Stimulated activated CD4-positive, alpha-beta T cell treated with anti-CD3 and anti-CD28 coated beads, Interleukin-2, amount 100 ng/mL, for 48 hours (primary cell): ENCODE data around the gene SETD5.

ENCODE experiments used
- DNase-seq, 2 donors: peaks; one replicate each; pipeline ENCODE4 v3.0.0-alpha.2; 2020

Gene SETD5, protein sequence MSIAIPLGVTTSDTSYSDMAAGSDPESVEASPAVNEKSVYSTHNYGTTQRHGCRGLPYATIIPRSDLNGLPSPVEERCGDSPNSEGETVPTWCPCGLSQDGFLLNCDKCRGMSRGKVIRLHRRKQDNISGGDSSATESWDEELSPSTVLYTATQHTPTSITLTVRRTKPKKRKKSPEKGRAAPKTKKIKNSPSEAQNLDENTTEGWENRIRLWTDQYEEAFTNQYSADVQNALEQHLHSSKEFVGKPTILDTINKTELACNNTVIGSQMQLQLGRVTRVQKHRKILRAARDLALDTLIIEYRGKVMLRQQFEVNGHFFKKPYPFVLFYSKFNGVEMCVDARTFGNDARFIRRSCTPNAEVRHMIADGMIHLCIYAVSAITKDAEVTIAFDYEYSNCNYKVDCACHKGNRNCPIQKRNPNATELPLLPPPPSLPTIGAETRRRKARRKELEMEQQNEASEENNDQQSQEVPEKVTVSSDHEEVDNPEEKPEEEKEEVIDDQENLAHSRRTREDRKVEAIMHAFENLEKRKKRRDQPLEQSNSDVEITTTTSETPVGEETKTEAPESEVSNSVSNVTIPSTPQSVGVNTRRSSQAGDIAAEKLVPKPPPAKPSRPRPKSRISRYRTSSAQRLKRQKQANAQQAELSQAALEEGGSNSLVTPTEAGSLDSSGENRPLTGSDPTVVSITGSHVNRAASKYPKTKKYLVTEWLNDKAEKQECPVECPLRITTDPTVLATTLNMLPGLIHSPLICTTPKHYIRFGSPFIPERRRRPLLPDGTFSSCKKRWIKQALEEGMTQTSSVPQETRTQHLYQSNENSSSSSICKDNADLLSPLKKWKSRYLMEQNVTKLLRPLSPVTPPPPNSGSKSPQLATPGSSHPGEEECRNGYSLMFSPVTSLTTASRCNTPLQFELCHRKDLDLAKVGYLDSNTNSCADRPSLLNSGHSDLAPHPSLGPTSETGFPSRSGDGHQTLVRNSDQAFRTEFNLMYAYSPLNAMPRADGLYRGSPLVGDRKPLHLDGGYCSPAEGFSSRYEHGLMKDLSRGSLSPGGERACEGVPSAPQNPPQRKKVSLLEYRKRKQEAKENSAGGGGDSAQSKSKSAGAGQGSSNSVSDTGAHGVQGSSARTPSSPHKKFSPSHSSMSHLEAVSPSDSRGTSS (N-terminal part only)

DNA sequence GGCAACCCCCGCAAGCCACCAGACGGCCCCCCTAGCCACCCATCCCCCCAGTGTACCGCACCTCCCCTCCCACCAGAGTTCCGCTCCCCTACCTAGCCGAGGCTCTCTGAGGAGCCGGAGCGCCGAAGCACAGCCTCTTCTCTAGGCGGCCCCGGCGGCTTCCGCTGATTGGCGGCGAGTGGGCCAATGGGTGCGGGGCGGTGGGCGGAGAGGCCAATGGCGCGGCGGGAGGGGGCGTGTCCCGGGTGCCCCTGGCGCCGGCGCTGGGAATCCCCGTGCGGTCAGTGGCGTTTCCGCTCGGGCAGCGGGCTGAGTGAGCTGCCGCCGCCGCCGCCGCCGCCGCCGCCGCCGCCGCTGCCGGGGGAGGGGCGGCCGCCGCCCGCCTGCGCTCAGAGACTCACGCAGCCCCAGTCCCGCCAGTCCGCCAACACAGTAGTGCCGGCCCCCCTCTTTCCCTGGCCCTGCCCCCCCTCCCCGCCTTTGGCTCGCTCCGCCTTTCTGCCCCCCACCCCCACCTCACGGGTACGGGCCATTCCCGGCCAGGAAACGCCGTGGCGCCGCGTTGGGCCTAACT, at the start of gene SETD5:
SETD5 (plus strand) TSS at position 284 of the 574 bp plus-strand sequence. CDS start 31,324 bp downstream, outside the sequence.
- peak; percentile 99 to 100 for DNase-seq

DNA sequence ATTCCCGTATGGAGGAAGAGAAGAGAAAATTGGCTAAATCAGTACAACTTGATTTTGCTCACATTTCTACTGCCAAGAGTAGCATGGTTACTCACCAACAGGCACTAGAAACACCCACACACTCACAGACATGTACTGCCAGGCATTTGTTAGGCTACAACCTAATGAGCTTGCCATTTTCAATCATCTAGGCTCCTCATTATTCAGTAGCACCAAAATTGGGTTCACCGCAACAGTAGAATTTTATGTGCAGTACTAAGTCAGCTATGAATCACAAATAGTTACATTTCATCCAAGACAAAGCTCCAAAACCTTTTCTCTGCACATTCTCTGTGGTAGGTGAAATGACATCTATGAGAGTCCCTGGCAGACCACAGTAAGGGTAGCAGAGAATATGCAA, 49.5 kb upstream of the SETD5 start:
- no peak for DNase-seq

DNA sequence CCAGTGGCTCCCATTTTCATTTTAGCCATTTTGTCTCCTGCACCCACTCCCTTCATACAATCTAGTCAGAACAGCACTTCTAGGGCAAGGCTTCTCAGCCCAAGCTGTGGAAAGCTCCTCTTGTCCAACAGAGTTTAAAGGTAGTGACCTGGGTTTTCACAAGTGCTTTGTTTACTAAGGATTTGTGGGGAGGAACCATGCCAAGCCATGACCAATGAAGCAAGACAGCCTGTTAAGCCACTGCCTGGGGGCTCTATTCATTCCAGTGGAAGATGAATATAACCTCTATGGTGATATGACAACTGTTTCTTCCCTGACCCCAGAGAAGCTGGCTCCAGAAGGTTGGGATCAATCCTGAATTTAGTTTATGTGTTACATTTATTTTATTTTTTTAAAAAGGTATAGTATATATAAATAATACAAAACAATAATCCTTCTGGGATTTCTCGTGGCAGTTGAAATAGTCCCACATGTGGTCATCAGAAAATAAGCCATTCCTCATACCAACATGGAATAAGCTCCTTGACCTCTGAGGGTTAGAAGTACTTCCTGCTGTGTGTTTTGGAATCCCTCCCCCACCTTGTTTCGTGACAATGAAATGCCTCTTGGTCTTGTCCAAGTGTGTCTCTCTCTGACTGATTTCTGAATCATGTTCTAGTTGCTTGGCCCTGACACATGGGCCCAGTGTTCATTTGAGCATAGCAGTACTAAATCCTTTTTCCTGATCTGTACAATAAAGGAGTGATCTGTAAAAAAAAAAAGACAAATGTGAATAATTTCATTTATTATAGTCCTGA, 47.9 kb upstream of the SETD5 start:
- DNase-seq, result no peak

DNA sequence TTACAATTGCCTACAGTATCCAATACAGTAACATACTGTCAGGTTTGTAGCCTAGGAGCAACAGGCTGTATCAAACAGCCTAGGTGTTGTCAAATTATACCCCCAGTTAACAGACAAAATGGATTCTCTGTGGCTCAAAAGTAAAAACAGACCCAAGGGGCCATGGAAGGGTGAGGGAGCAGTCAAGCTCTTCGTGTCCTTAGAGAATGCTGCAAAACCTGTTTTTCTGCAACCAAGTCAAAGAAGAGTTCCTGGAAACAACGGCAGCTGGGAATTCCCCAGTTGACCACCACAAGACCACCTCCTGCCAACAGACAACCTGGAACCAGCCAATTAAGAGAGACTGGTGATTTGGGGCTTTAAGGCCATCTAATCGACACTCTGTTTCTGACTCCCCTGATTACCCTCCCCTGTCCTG, 45.7 kb upstream of the SETD5 start:
- DNase-seq, result no peak

DNA sequence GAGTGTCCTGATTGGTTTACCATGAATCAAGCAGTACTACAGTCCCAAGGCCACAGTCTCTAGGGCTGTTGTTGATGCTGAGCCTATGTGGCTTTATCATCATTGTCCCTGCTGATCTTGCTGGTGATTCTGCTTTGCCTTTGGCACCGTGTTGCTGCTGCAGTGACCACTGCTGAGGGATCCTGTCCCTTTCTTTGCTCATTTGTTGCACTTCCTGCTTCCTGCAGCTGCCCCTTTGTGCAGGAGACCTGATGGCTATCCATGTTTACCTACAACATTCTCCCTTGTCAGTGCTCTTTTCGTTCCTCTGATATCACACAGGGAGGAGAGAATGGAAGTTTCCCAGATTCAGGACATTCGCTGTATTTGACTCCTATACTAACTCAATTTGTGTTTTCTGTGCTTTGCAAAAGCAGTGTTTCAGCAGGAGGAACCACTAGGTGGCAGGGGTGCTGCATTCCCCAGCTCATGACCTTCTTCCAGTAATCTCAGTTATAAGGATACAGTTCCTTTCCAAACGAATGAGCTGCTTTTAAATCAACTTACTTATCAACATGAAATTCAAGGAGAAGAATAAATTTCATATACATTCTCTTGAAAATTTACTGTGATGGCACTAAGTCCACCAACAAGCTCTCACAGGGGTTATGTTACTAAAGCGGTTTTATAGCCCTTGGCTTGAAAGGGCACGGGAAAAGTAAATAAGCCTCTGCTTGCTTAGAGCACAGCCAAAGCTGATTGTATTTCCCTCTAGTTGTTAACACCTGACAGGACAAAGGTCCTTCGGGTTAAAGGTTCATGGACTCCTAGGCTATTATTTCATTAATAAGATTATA, 44.3 kb upstream of the SETD5 start:
- peak; percentile 32 to 41 for DNase-seq

DNA sequence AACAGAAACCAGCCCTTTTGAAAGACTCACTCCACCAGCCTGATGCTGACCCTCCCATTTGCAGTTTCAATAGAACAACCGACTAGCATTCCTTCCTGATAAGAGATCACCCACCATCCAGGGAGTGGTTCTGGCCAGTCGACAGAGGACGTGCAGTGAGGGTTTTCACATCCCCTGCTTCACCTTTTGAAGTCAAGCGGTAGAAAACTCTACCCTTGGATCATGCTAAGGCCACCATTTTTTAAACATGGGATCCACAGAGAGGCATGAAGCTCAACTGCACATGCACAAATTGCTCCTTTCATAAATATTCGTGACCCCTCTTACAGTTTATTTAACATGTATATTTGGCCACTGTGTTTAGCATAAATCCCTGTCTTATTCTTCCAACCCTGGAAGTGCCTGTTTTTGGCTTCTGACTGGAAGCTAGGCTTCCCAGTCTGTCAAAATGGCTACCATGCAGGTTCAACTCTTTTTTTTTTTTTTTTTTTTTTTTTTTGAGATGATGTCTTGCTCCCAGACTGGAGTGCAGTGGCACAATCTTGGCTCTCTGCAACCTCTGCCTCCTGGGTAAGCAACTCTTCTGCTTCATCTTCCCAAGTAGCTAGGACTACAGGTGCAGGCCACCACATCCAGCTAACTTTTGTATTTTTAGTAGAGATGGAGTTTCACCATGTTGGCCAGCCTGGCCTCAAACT, 35.6 kb upstream of the SETD5 start:
- no peak for DNase-seq

DNA sequence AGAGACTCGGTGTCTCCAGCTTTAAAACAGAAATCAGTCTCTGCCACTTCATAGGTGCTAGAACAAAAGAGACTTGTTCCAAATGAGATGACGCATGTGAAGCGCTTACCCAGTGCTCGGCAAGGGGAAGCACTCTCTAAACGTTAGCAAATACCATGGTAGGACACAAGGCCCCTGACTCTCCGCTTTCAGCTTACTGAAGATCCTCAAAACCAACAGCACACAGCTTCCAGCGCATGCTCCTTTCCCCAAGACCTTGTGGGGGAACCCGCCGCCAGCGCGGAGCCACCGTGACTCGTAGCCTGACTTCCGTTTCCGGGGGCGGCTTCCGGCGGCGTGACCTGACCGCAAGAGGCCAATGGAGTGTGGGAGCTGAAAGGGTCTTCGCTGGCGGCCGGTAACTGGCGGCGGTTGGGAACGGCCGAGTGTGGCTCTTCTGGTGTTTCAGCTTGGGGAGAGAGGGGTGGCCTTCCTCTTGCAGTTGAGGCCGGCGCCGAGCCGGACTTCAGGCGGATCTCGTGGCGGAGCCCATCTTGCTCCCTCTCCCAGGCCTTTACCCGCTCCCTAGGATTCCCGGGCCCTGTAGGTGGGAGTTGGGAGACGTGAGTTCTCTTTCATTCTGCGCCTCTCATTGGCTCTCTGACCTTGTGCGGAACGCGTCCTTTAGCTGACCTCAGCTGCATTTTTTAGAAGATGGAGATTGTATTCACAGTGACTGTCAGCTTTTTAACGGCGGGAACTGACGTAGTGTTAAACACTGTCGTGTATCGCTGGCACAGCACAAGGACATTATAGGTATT, 34.5 kb upstream of the SETD5 start, which contains the start of gene THUMPD3:
THUMPD3 (plus strand) TSS at position 324 of the 800 bp plus-strand sequence. CDS start 2,015 bp downstream, outside the sequence.
- DNase-seq, result peak; percentile 90 to 91

DNA sequence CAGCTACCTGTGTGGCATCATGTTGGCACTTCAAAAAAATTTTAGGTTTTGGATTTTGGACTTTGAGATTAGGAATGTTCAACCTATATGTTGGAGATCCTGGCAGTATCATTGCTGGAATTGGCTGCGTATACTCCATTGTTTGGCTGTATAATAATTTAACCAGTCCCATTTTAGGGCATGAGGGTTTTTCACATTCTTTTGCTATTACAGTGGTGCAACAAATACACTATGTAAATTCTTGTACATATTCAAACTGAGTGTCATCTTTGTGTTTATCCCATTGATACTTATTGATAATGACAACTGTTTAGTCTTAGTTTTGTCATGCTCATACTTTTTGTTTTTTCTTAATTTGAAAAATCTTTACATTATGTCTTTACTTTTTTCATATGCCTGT, 27.9 kb upstream of the SETD5 start:
- DNase-seq, result no peak

DNA sequence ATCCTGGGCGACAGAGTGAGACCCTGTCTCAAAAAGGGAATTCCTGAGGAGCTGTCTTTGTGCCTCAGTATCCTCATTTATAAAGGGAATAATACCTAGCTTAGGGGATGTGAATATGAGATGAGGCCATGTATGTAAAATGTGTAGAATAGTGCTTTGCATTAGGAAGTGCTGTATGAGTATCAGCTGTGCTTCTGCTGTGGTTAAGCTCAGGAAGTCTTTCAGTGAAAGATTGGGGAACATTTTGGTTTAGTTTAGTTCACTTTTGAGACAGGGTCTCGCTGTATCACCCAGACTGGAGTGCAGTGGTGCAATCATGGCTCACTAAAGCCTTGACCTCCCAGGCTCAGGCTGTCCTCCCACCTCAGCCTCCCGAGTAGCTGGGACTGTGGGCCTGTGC, 23.9 kb upstream of the SETD5 start:
- DNase-seq, result no peak

DNA sequence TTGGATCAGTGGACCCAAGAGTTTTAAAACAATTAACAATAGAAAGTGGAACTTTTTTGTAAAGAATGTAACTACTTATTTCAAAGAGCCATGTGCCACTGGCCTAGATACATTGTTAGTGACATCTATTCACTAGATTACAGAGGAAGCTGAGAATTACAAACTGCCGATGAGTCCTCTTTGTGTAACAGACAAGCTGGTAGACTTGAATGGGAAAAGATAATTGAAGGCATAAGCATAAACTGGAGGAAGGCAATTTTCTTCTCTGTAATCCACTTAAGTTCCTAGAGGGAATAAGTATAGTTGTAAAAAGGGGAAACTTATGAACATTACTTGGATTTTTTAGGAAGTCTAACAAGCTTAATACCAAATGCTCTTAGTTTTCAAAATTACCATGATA, 19.4 kb upstream of the SETD5 start:
- DNase-seq, result no peak

DNA sequence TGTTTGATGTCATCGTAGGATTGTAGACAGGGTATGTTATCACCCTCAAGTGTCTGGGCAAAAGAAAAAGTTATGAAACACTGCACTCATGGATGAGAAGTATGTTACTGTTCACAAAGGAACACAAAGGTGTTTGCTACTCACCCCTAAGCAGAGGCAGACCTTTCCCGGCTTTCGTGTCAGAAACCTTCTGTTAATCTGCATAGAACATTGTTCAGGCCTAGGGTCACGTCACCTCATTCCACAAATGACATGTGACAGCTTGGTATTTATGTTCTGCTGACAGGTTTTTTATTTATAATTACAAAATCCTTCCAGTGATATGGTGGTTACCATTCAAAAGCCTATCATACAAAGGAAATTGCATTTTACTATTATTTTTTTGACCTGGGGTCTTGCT, 18.1 kb upstream of the SETD5 start:
- DNase-seq, result no peak

DNA sequence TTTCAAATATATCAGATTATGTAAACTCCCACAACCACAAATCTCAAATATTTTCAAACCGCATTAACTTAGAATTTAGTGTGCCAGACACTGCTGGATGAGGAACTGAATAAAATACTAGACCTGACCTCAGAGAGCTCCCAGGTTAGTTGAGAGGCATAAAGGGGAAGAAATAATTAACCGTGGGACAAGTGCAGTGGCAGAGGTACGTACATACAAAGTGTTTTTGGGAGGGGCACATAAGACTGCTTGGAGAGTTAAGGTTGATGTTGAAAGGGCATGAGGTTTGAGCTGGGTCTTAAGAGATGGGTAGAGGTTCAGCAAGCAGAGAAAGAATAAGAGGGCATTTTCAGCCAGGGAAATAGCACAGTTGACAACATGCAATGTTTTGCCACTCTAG, 17.4 kb upstream of the SETD5 start:
- DNase-seq, result no peak

DNA sequence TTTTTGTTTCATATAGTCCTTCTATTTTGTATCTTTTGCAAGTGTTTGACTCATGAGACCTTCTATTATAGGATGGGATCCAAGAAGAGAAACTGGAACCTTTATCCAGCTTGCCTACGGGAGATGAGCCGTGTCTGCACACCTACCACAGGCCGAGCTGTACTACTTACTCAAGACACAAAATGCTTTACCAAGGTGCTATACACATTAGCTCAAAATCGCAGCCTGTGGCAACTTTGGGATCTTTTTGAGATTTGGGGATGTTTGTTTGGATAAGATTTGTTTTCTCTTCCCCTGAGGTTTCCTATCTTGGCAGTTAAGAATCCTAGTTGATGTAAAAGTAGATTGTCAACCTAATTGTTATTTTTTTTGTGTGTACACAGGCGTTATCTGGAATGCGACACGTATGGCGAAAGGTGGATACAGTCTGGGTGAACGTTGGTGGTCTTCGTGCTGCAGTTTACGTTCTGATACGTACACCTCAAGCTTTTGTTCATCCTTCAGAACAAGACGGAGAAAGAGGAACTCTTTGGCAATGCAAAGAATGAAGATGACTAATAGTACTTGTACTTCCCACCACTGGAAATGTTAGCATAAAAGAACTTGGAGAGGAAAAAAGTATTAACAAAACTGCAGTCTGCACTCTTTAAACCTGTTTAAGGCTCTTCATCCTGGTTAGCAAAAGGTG, 13.1 kb upstream of the SETD5 start:
- DNase-seq, result no peak

DNA sequence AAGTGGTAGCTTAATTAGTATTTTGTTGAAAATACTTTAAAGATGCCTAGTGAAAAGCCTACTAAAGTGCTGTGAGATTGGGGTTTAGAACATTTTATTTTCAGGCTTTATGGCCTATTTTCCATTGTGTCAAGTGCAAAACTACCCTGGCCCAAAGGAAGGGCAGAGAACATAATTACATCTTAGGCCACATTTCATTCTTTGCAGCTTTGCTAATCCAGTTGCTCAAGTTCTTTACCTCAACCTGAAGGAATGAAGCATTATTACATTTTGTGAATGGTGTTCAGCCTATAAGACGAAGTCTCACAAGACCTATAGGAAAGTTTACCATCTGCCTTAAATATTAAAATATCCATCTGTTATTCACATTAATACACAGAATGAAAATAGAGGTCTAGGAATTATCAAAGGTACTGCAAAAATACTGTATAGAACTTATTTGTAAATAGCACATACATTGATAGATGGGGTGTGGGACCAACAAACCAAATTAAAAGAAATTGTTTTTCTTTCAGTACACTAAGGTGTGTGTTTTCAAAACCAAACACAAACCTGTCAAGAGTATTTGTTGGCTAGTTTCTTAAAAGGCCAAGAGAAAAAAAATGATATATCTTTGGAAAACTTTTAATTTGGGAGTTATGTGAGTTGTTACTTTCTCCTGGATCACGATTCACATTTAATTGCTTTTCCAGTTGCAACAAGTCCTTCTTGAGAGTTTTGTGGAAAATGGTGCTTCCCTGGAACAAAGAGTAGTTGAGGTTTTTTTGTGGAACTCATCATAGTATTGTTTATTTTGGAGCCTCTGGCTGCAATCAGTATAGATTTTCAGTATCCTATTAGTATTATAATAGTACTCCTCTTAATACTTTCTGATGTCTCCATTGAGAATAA, 12.0 kb upstream of the SETD5 start:
- DNase-seq, result no peak

DNA sequence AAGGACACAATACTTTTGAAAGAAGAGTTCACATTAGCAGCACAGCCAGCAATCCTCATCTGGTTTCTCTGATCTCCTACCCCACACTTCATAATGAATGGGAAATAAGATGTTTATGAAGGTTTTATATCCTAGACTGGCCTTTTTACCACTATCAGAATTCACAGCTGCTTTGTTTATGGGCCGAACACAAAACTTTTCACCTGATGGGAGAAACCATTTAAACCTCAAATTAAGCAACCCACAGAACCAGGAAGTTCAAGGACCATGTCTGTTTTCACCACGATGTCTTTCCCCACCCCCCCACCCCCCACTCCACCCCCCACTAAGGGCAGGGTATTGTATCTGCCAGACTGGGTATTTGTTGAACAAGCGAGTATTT, 11.3 kb upstream of the SETD5 start:
- DNase-seq, result no peak

DNA sequence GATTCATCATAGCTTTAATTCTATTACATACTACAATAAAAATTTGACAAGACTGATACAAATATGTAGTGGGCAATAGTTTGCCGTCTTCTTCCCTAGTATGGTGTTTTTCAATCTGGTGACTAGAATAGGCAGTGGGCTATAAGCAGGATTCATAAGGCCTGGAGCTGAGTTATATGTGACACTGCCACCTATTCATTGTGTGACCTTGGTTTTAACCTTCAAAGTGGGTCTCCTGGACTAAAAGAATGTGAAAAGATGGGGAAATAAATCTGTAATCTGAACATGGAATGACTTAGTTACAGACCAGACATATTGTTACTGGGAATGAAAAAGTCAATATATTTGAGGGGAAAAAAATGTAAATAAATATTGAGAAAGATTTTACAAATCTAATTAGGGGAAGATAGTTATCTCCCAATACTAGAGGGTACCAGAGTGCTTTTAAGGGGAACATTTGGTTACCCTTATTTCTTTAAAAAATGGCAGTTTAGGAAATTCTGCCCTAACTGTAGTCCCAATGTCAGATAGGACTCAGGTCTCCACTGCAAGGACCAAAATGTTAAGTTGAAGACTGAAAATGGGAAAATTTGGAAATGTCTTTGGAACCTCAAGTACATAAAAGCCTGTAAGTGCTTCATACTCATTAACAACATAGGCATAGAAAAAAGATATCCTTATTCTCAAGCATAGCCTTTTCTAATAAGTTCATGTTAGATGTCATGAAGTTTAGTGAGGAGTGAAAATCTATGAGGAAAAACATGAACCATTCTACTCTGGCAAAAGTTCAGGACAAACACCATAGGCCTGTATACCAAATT, 10.7 kb upstream of the SETD5 start:
- DNase-seq, result no peak

DNA sequence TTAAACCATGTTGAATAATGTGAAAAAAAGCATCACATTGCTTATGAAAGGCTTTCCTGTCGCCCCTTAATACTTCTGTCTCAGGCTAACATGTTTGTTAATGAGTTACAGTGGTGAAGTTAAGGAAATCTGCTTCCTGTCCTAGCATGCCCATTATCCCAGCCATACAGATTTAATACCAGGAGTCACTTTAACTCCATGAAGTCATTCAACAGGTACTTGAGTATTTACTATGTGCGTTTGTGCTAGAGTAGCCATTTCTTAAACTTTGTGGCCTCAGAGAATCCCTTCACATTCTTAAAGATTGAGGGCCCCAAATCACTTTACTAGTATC, 10.1 kb upstream of the SETD5 start:
- DNase-seq, result no peak
